Ishikawa (cell line): Measurements from ENCODE around the gene OSBPL8.

ENCODE experiments used
- CEBPB ChIP-seq: IDR thresholded peaks from 2 replicates; pipeline ENCODE4 v1.6.1; 2012
- CREB1 ChIP-seq: IDR thresholded peaks from 2 replicates; pipeline ENCODE4 v1.6.1; 2012; ENCODE audit warnings: low read depth
- EGR1 ChIP-seq: IDR thresholded peaks from 2 replicates; pipeline ENCODE4 v1.6.1; 2012
- EP300 ChIP-seq: IDR thresholded peaks from 2 replicates; pipeline ENCODE4 v1.6.1; 2012; ENCODE audit warnings: borderline replicate concordance
- FOXM1 ChIP-seq: IDR thresholded peaks from 2 replicates; pipeline ENCODE4 v1.6.1; 2012; ENCODE audit warnings: low read depth, borderline replicate concordance
- MAX ChIP-seq: IDR thresholded peaks from 2 replicates; pipeline ENCODE4 v1.6.1; 2012
- NFIC ChIP-seq: IDR thresholded peaks from 2 replicates; pipeline ENCODE4 v1.6.1; 2012
- RAD21 ChIP-seq: IDR thresholded peaks from 2 replicates; pipeline ENCODE4 v1.6.1; 2012; ENCODE audit warnings: low read depth
- REST ChIP-seq: IDR thresholded peaks from 2 replicates; pipeline ENCODE4 v1.6.1; 2012; ENCODE audit warnings: low read depth, mild to moderate bottlenecking
- TAF1 ChIP-seq: IDR thresholded peaks from 2 replicates; pipeline ENCODE4 v1.6.1; 2012; ENCODE audit warnings: low read depth, mild to moderate bottlenecking
- TCF12 ChIP-seq: IDR thresholded peaks from 2 replicates; pipeline ENCODE4 v1.6.1; 2012; ENCODE audit warnings: low read depth
- TEAD4 ChIP-seq: IDR thresholded peaks from 2 replicates; pipeline ENCODE4 v1.6.1; 2012
- YY1 ChIP-seq: IDR thresholded peaks from 2 replicates; pipeline ENCODE4 v1.6.1; 2012; ENCODE audit warnings: low read depth
- ZBTB7A ChIP-seq: IDR thresholded peaks from 2 replicates; pipeline ENCODE4 v1.6.1; 2012; ENCODE audit warnings: low read depth
- TF ChIP-seq, protein P1 (sequence below): IDR thresholded peaks from 2 replicates; pipeline ENCODE4 v1.6.1; 2012

The OSBPL8 gene

GRCh38 chr12:76548222-76548837 is 11.2 kb downstream of the OSBPL8 start:
- TF ChIP-seq CREB1 (no peak), MAX (no peak), FOXM1 (no peak), NFIC (no peak), EGR1 (no peak), CEBPB (no peak), YY1 (no peak), TEAD4 (no peak), ZBTB7A (no peak), RAD21 (no peak), EP300 (no peak), TCF12 (no peak), REST (no peak), TAF1 (no peak)
- TF ChIP-seq, protein P1, sequence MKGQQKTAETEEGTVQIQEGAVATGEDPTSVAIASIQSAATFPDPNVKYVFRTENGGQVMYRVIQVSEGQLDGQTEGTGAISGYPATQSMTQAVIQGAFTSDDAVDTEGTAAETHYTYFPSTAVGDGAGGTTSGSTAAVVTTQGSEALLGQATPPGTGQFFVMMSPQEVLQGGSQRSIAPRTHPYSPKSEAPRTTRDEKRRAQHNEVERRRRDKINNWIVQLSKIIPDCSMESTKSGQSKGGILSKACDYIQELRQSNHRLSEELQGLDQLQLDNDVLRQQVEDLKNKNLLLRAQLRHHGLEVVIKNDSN: no peak

DNA sequence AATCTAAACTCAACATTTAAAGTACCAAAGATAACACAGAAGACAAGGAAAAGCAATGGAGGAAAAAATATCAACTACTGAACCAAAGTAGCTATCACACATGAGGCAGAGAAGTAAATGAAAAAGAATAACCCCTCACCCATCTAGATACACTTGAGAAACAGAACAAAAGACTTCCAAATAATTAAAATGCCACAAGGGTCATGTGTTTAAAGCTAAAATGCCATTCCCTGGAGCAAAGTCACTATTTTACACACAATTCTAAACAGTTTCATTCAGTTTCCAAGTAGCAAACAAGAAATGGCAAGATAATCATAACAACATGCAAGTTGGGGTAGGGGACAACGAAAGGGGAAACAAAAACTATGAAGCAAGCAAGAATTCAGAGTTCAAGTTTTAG is 12.0 kb downstream of the OSBPL8 start:
- TF ChIP-seq NFIC (no peak), RAD21 (no peak), TCF12 (no peak)

DNA sequence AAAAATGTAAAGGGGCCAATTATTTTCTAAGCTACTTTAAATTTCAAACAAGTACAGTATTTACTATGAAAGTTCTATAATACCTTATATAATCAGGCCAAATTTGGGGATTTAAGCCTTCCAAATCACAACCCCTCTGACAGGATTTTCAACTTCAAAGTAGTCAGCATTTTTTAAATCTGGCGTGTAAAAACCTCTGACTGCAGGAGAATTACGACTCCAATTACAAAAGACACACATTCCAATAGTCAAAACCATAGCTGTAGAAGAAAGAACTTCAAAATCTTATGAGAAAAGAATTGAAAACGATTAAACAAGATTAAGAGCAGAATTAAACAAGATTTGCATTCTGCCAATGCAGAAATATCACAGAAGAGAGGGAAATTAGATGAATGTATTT is 12.7 kb downstream of the OSBPL8 start:
- TF ChIP-seq FOXM1 (no peak; the same call in 1 of the 2 replicates), ZBTB7A (no peak), CEBPB (no peak), REST (no peak), CREB1 (no peak), NFIC (no peak), TEAD4 (no peak), MAX (no peak), EP300 (no peak)

GRCh38 chr12:76545486-76545885 is 14.1 kb downstream of the OSBPL8 start:
- TF ChIP-seq NFIC (no peak), CEBPB (no peak)

DNA sequence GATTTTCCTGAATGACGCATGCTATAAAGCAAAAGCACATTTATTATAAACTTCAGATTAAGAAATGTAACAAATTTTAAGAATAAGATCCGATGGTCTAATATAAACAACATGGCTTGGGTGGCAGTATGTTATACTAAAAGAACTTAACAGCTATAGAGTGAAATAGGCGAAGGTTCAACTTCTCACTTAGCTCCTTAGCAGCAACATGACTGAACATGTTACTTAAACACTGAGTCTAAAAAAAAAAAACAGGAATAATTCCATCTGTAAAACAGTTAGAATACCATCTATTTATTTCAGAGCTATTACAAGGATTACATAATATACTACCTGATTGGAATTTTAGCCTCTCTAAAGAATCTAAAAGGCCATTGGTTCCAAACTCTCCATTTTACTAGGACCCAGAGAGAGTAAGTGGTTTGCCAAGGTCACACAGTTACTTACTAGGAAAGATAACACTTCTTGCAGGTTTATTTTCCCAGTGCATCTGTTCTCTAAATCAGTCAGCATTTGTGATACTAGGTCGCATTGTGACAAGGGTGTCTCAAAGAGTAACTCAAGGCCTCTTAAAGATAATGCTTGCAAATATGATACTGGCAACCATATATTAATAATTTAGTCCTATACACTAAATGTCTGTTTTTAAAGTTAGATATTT is 14.8 kb downstream of the OSBPL8 start:
- no peak for TF ChIP-seq EP300
- TF ChIP-seq NFIC: no peak
- TF ChIP-seq, protein P1: no peak
- TF ChIP-seq RAD21: no peak
- no peak for TF ChIP-seq FOXM1
- no peak for TF ChIP-seq YY1
- no peak for TF ChIP-seq TEAD4

DNA sequence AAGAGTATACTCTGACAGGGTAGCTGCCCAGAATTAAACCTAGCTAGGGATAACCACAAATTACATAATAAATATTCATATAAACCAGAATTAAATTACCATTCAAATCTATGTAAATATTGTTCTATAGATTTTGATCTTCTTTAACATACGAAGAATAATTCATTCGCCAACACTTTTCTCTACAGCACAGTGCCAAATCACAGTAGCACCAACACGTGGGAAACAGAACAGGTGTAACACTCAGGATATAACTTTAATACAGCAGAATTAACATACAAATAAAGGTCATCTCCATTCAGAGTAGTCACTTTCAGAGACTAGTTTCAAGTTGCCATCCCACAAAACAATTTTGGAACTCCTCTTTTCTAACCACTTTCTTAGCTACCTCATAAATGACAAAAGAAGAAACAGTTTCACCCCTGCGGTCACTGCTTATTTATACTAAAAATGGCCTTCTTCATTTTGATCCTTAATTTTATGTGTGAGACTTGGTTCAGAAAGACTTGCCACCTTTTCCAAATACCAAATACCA is 15.7 kb downstream of the OSBPL8 start:
- no peak for TF ChIP-seq RAD21
- TF ChIP-seq TCF12: no peak
- TF ChIP-seq EGR1: no peak
- TF ChIP-seq CEBPB: no peak
- TF ChIP-seq CREB1: no peak
- TF ChIP-seq MAX: no peak
- TF ChIP-seq FOXM1: no peak
- no peak for TF ChIP-seq TEAD4
- no peak for TF ChIP-seq ZBTB7A
- TF ChIP-seq YY1: no peak
- no peak for TF ChIP-seq TAF1
- no peak for TF ChIP-seq REST
- TF ChIP-seq, protein P1: no peak
- TF ChIP-seq EP300: no peak
- TF ChIP-seq NFIC: no peak
